ENCODE data around the gene UNC5B. TPM values are rescaled to one million over a fixed set of nuclear protein-coding genes. Genes with fewer than 3 reads are reported as not detected.

UNC5B gene
- total RNA-seq, 2 donors from 2014 or later, result 0.04 TPM; not detected in 1

GRCh38 chr10:71201849-71202248, 10.5 kb upstream of the UNC5B start:
- Mint-ChIP-seq H3K27ac (no peak overlapping the region), H3K9me3 (peaks cover 12% of the 10 kb centered on the region), H3K36me3 (ENCODE audit: low read depth) (no peaks in the 10 kb centered on the region), H3K27me3 (peaks cover 20% of the 10 kb centered on the region), H3K4me3 (no peak overlapping the region), H3K4me1 (no peaks in the 10 kb centered on the region)
- no peak for ATAC-seq (replicated peaks)

GRCh38 chr10:71202314-71202713, 10.1 kb upstream of the UNC5B start:
- ATAC-seq (replicated peaks), result no peak
- Mint-ChIP-seq H3K4me1 (no peaks in the 10 kb centered on the region), H3K4me3 (no peak overlapping the region), H3K36me3 (ENCODE audit: low read depth) (no peaks in the 10 kb centered on the region), H3K9me3 (peaks cover 8% of the 10 kb centered on the region), H3K27ac (no peak overlapping the region), H3K27me3 (peaks cover 24% of the 10 kb centered on the region)

- Mint-ChIP-seq H3K9me3 (peaks cover 3% of the 10 kb centered on the region), H3K36me3 (ENCODE audit: low read depth) (no peaks in the 10 kb centered on the region), H3K4me1 (no peaks in the 10 kb centered on the region), H3K27me3 (peaks cover 32% of the 10 kb centered on the region), H3K27ac (no peak overlapping the region), H3K4me3 (no peak overlapping the region)
- no peak for ATAC-seq (replicated peaks)
Measured at GRCh38 chr10:71203124-71203523, 9.2 kb upstream of the UNC5B start.

- H3K27me3 Mint-ChIP-seq, result peaks cover 34% of the 10 kb centered on the region
- H3K9me3 Mint-ChIP-seq, result no peaks in the 10 kb centered on the region
- H3K4me3 Mint-ChIP-seq, result no peak overlapping the region
- ATAC-seq (replicated peaks), result peak; percentile 42
- no peaks in the 10 kb centered on the region for H3K4me1 Mint-ChIP-seq
- H3K36me3 Mint-ChIP-seq (ENCODE audit: low read depth), result no peaks in the 10 kb centered on the region
- no peak overlapping the region for H3K27ac Mint-ChIP-seq
Measured at GRCh38 chr10:71203716-71204115, 8.7 kb upstream of the UNC5B start.

- no peak for ATAC-seq (replicated peaks)
- no peak overlapping the region for H3K4me3 Mint-ChIP-seq
- no peaks in the 10 kb centered on the region for H3K36me3 Mint-ChIP-seq (ENCODE audit: low read depth)
- H3K27me3 Mint-ChIP-seq, result peaks cover 31% of the 10 kb centered on the region
- H3K27ac Mint-ChIP-seq, result no peak overlapping the region
- no peaks in the 10 kb centered on the region for H3K4me1 Mint-ChIP-seq
- no peaks in the 10 kb centered on the region for H3K9me3 Mint-ChIP-seq
Measured at GRCh38 chr10:71204746-71205145, 7.6 kb upstream of the UNC5B start.

GRCh38 chr10:71205468-71205867, 6.9 kb upstream of the UNC5B start:
- Mint-ChIP-seq H3K4me3 (no peak overlapping the region), H3K36me3 (ENCODE audit: low read depth) (no peaks in the 10 kb centered on the region), H3K4me1 (no peaks in the 10 kb centered on the region), H3K9me3 (no peaks in the 10 kb centered on the region), H3K27ac (no peak overlapping the region), H3K27me3 (peaks cover 32% of the 10 kb centered on the region)
- no peak for ATAC-seq (replicated peaks)

- Mint-ChIP-seq H3K36me3 (ENCODE audit: low read depth) (no peaks in the 10 kb centered on the region), H3K4me3 (no peak overlapping the region), H3K27me3 (peaks cover 45% of the 10 kb centered on the region), H3K9me3 (no peaks in the 10 kb centered on the region), H3K4me1 (no peaks in the 10 kb centered on the region), H3K27ac (no peak overlapping the region)
- ATAC-seq (replicated peaks), result no peak
Measured at GRCh38 chr10:71206911-71207310, 5.5 kb upstream of the UNC5B start.

- H3K4me1 Mint-ChIP-seq, result no peaks in the 10 kb centered on the region
- peaks cover 45% of the 10 kb centered on the region for H3K27me3 Mint-ChIP-seq
- no peak overlapping the region for H3K27ac Mint-ChIP-seq
- H3K4me3 Mint-ChIP-seq, result no peak overlapping the region
- no peak for ATAC-seq (replicated peaks)
- no peaks in the 10 kb centered on the region for H3K36me3 Mint-ChIP-seq (ENCODE audit: low read depth)
- H3K9me3 Mint-ChIP-seq, result no peaks in the 10 kb centered on the region
Measured at GRCh38 chr10:71207578-71207977, 4.8 kb upstream of the UNC5B start.

GRCh38 chr10:71209352-71209715, 3.0 kb upstream of the UNC5B start:
- Mint-ChIP-seq H3K4me3 (no peak overlapping the region), H3K4me1 (no peaks in the 10 kb centered on the region), H3K36me3 (ENCODE audit: low read depth) (no peaks in the 10 kb centered on the region), H3K27me3 (peaks cover 47% of the 10 kb centered on the region), H3K27ac (no peak overlapping the region), H3K9me3 (no peaks in the 10 kb centered on the region)
- ATAC-seq (replicated peaks), result no peak

- H3K36me3 Mint-ChIP-seq (ENCODE audit: low read depth), result no peaks in the 10 kb centered on the region
- H3K27me3 Mint-ChIP-seq, result peaks cover 46% of the 10 kb centered on the region
- H3K27ac Mint-ChIP-seq, result no peak overlapping the region
- no peak overlapping the region for H3K4me3 Mint-ChIP-seq
- ATAC-seq (replicated peaks), result no peak
- no peaks in the 10 kb centered on the region for H3K9me3 Mint-ChIP-seq
- H3K4me1 Mint-ChIP-seq, result no peaks in the 10 kb centered on the region
Measured at GRCh38 chr10:71209731-71210541, 2.4 kb upstream of the UNC5B start.

GRCh38 chr10:71210542-71210871, 1.9 kb upstream of the UNC5B start:
- Mint-ChIP-seq H3K36me3 (ENCODE audit: low read depth) (no peaks in the 10 kb centered on the region), H3K4me1 (no peaks in the 10 kb centered on the region), H3K9me3 (no peaks in the 10 kb centered on the region), H3K4me3 (no peak overlapping the region), H3K27ac (no peak overlapping the region), H3K27me3 (peaks cover 48% of the 10 kb centered on the region)
- ATAC-seq (replicated peaks), result no peak

GRCh38 chr10:71211053-71211452, 1.3 kb upstream of the UNC5B start:
- ATAC-seq (replicated peaks), result no peak
- Mint-ChIP-seq H3K4me3 (no peak overlapping the region), H3K4me1 (no peaks in the 10 kb centered on the region), H3K27me3 (peaks cover 53% of the 10 kb centered on the region), H3K27ac (no peak overlapping the region), H3K9me3 (no peaks in the 10 kb centered on the region), H3K36me3 (ENCODE audit: low read depth) (no peaks in the 10 kb centered on the region)

- no peak for ATAC-seq (replicated peaks)
- Mint-ChIP-seq H3K36me3 (ENCODE audit: low read depth) (no peaks in the 10 kb centered on the region), H3K4me3 (peak overlapping the region; percentile 26), H3K9me3 (no peaks in the 10 kb centered on the region), H3K27ac (no peak overlapping the region), H3K27me3 (peaks cover 52% of the 10 kb centered on the region), H3K4me1 (no peaks in the 10 kb centered on the region)
Measured at GRCh38 chr10:71211775-71212317, 524 bp upstream of the UNC5B start.

- H3K27ac Mint-ChIP-seq, result no peak overlapping the region
- no peaks in the 10 kb centered on the region for H3K4me1 Mint-ChIP-seq
- H3K9me3 Mint-ChIP-seq, result no peaks in the 10 kb centered on the region
- ATAC-seq (replicated peaks), result no peak
- H3K36me3 Mint-ChIP-seq (ENCODE audit: low read depth), result no peaks in the 10 kb centered on the region
- H3K4me3 Mint-ChIP-seq, result peak overlapping the region; percentile 53
- peaks cover 43% of the 10 kb centered on the region for H3K27me3 Mint-ChIP-seq
Measured at GRCh38 chr10:71213127-71213621, 804 bp downstream of the UNC5B start.

GRCh38 chr10:71213761-71214440, 1.5 kb downstream of the UNC5B start:
- no peak for ATAC-seq (replicated peaks)
- Mint-ChIP-seq H3K36me3 (ENCODE audit: low read depth) (no peaks in the 10 kb centered on the region), H3K9me3 (no peaks in the 10 kb centered on the region), H3K4me1 (no peaks in the 10 kb centered on the region), H3K27ac (no peak overlapping the region), H3K27me3 (peaks cover 42% of the 10 kb centered on the region), H3K4me3 (peak overlapping the region; percentile 53)
